NOMO-1 treated with DMSO at 0.1 percent for 48 hours (cell line): ENCODE measurements around the gene NCK2.

Experiments
- DNase-seq: peaks from one replicate; lab custom pipeline; 2025; ENCODE audit not compliant: unreplicated experiment; lab: John Stamatoyannopoulos, UW

The NCK2 gene

GRCh38 chr2:105774781-105775337, 30.1 kb downstream of the NCK2 start:
- no peak for DNase-seq

GRCh38 chr2:105775809-105776559, 31.3 kb downstream of the NCK2 start:
- no peak for DNase-seq

GRCh38 chr2:105776560-105776928, 31.8 kb downstream of the NCK2 start:
- DNase-seq, result peak; percentile 18

DNA sequence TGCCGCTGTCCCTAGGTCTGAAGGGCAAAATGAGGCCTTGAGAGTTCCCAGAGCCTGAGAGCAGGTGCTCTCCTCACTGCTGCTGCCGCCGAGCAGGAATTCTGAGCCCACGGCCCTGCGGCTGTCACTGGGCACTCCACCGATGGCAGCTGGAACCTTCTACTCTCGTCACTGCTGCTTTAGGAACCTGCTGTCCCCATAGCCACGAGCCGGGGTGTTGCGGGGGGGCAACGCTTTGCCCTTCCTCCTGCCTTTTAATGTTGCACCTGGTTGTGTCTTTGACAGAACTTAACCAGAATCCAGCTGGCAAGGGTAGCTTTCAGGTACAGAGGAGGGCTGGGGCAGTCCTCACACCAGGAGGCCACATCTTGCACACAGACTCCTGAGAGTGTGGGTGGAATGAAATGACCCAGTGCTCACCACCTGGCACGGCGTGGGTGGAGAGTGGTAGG, 32.3 kb downstream of the NCK2 start:
- no peak for DNase-seq

DNA sequence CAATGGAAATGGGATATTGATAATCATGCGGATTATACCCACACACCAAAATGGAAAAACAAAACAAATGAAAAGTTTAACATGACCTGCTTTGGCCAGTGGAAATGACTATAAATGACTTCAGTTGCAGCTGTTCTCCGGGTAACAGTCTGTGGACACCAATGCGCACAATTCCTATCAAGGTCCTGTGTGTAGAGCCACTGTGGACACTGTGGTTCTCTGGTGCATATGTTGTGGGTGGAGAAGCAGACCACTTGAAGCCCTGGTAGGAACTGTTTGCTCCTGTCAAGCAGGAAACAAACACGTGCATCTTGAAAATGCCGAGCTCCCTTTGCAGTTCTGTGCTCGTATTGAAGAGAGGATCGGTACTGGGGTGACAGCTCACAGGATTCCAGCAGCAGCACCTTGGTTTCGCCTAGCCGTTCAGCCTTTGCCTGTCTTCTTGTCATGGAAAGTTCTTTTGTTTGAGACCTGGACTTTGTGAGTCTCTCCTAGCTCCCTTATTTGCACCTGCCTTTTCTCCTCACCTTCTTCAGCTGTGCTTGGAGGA, 32.9 kb downstream of the NCK2 start:
- no peak for DNase-seq

- no peak for DNase-seq
Measured at GRCh38 chr2:105778080-105778607, 33.4 kb downstream of the NCK2 start.

- no peak for DNase-seq
Measured at GRCh38 chr2:105779394-105779793, 34.7 kb downstream of the NCK2 start.

GRCh38 chr2:105780606-105781005, 35.9 kb downstream of the NCK2 start:
- DNase-seq, result no peak

DNA sequence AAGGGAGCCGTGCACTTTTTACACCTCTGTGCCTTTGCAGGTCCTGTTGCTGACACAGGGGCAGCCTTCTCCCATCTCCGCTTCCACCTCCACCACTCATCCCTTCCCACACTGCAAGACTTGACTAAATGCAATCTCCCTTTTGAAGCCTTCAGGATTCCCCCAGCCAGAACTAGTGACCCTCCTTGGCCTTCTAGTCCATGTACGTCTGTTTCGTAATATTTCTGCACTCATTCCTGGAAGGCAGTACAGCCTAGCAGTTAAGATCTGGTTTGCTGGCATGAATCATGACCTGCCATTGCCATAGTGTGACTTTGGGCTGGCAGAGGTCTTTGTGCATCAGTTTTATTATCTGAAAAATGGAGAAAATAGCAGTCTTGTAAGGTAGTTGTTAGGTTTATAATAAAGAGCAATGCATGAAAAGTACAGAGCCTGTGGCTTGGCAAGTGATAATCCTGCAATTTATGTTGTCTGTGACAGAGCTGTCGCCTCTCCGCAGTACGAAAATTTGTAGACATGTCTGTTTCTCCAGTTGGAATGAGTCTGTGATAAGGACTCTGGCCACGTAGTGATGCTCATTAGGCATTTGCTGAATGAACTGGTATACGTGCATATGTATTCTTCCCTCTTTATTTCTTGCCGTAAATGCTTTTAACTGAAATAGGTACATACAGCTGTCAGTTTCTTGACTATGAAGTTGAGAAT, 36.7 kb downstream of the NCK2 start:
- DNase-seq, result no peak

GRCh38 chr2:105782123-105782522, 37.4 kb downstream of the NCK2 start:
- DNase-seq, result no peak

GRCh38 chr2:105782646-105783045, 37.9 kb downstream of the NCK2 start:
- DNase-seq, result no peak

DNA sequence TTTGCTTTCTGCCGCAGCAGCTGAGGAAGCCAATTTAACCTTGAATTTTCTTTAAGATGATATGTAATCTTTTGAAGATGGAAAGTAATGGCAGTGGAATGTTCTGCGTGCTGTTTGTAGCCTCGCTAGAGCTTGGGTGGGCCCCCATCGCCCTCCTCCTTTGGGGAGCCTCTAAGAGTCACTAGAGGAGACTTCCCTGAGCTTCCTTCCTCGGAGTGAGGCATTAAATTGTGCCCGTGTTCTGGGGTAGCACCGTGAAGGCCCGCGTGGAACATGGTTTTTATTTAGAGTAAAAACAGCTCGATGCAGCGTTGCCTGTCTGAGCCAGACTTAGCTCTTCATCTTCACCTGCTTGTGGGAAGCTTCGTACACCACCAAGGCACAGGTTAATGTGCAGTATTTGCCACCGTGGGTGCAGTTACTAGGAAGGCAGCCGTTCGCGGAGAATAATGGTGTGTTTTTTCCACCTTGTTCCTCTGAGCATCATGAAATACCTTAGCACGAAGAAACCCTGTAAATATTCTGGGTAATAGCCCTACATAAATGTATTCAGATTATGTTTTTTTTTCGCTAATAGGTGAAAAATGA, 38.5 kb downstream of the NCK2 start:
- DNase-seq, result no peak

- DNase-seq, result no peak
Measured at GRCh38 chr2:105783972-105784371, 39.3 kb downstream of the NCK2 start.

GRCh38 chr2:105784589-105784988, 39.9 kb downstream of the NCK2 start:
- no peak for DNase-seq

GRCh38 chr2:105785095-105785847, 40.6 kb downstream of the NCK2 start:
- no peak for DNase-seq

- DNase-seq, result no peak
Measured at GRCh38 chr2:105786231-105787230, 41.8 kb downstream of the NCK2 start.

GRCh38 chr2:105787376-105788318, 42.9 kb downstream of the NCK2 start:
- DNase-seq, result peak; percentile 32

GRCh38 chr2:105788670-105789290, 44.1 kb downstream of the NCK2 start:
- DNase-seq, result no peak
